ENCODE data around the gene MAPK1. TPM values are rescaled to one million over a fixed set of nuclear protein-coding genes. Genes with fewer than 3 reads are reported as not detected.

Gene MAPK1
- total RNA-seq, 4 donors from 2014 or later: 51.3 to 77.8 (median 66.0) TPM

DNA sequence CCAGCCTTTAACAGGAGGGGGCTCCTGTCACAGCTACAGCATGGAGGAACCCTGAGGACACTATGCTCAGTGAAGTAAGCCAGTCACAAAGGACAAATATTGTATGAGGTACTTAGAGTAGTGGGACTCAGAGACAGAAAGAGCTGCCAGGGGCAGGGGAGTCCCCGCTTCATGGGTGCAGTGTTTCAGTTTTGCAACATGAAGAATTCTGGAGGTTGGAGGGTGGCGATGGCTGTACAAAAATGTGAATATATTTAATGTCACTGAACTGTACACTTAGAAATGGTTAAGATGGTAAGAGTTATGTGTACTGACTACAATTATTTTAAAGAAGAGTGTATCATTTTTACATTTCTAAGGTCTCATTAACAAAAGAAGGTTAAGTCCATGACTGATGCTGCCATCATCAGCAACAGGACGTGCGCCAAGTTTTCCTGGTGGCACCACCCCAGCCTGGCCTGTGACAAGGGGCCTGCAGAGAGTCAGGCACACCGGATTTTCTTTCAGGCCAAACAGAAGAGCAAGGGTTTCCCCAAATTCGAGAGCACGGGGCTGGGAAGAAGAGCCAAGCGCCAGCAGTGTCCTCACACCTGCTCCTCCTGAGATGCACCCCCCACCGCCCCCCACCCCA, 153.9 kb downstream of the MAPK1 start:
- H3K36me3 ChIP-seq: no peaks in the 10 kb centered on the region
- DNase-seq (ENCODE audit: low spot score in 2 of 2): no peak
- 62% methylated on average over 9 of the region's 9 CpGs for WGBS
- no peak for TF ChIP-seq EP300 (IDR thresholded peaks at IDR 0.05)
- no peaks in the 10 kb centered on the region for H3K9me3 ChIP-seq
- H3K27me3 ChIP-seq: no peaks in the 10 kb centered on the region
- H3K4me1 ChIP-seq: peaks cover 12% of the 10 kb centered on the region
- H3K27ac ChIP-seq: no peak overlapping the region
- H3K4me3 ChIP-seq: peak overlapping the region; percentile 25

GRCh38 chr22:21712751-21713427, 154.6 kb downstream of the MAPK1 start:
- Histone ChIP-seq H3K36me3 (no peaks in the 10 kb centered on the region), H3K27ac (no peak overlapping the region), H3K27me3 (no peaks in the 10 kb centered on the region), H3K9me3 (no peaks in the 10 kb centered on the region), H3K4me3 (peak overlapping the region; percentile 25), H3K4me1 (peaks cover 12% of the 10 kb centered on the region)
- peak in 1 of 2 donors; percentile 85 for DNase-seq (ENCODE audit: low spot score in 2 of 2)
- TF ChIP-seq, protein P1, sequence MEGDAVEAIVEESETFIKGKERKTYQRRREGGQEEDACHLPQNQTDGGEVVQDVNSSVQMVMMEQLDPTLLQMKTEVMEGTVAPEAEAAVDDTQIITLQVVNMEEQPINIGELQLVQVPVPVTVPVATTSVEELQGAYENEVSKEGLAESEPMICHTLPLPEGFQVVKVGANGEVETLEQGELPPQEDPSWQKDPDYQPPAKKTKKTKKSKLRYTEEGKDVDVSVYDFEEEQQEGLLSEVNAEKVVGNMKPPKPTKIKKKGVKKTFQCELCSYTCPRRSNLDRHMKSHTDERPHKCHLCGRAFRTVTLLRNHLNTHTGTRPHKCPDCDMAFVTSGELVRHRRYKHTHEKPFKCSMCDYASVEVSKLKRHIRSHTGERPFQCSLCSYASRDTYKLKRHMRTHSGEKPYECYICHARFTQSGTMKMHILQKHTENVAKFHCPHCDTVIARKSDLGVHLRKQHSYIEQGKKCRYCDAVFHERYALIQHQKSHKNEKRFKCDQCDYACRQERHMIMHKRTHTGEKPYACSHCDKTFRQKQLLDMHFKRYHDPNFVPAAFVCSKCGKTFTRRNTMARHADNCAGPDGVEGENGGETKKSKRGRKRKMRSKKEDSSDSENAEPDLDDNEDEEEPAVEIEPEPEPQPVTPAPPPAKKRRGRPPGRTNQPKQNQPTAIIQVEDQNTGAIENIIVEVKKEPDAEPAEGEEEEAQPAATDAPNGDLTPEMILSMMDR (IDR thresholded peaks at IDR 0.05): peak; percentile 68 to 87
- no peak for TF ChIP-seq POLR2A (IDR thresholded peaks at IDR 0.05)
- 12% methylated on average over 14 of the region's 14 CpGs for WGBS

- Histone ChIP-seq H3K9me3 (no peaks in the 10 kb centered on the region), H3K27ac (no peak overlapping the region), H3K4me3 (no peak overlapping the region), H3K36me3 (no peaks in the 10 kb centered on the region), H3K27me3 (no peaks in the 10 kb centered on the region), H3K4me1 (peaks cover 12% of the 10 kb centered on the region)
- WGBS: 76% methylated on average over 4 of the region's 4 CpGs
- DNase-seq (ENCODE audit: low spot score in 2 of 2): no peak
- TF ChIP-seq, protein P1 (IDR thresholded peaks at IDR 0.05): no peak
- TF ChIP-seq POLR2A (IDR thresholded peaks at IDR 0.05) (no peak), POLR2AphosphoS5 (IDR thresholded peaks at IDR 0.05) (no peak)
Observed at GRCh38 chr22:21711851-21712250, 155.6 kb downstream of the MAPK1 start.

GRCh38 chr22:21710156-21710555, 157.3 kb downstream of the MAPK1 start:
- no peaks in the 10 kb centered on the region for H3K36me3 ChIP-seq
- 83% methylated on average over 7 of the region's 7 CpGs for WGBS
- no peak overlapping the region for H3K4me3 ChIP-seq
- H3K27me3 ChIP-seq: no peaks in the 10 kb centered on the region
- H3K9me3 ChIP-seq: no peaks in the 10 kb centered on the region
- DNase-seq (ENCODE audit: low spot score in 2 of 2): no peak
- TF ChIP-seq POLR2A (IDR thresholded peaks at IDR 0.05) (no peak), EP300 (IDR thresholded peaks at IDR 0.05) (no peak), POLR2AphosphoS5 (IDR thresholded peaks at IDR 0.05) (no peak)
- TF ChIP-seq, protein P1 (IDR thresholded peaks at IDR 0.05): no peak
- H3K27ac ChIP-seq: no peak overlapping the region
- peaks cover 12% of the 10 kb centered on the region for H3K4me1 ChIP-seq

DNA sequence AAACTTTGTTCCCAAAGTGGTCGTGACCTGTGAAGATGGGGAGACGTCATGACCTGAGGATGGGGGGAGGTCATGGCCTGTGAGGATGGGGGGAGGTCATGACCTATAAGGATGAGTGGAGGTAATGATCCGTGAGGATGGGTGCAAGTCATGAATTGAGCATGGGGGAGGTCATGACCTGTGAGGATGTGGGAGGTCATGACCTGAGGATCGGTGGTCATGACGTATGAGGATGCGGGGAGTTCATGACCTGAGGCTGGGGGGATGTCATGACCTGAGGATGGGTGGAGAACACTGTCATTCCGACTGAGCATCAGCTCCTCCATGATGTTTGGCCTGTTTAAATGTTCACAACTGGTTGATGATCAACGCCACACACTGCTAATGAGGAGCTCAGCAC, 157.8 kb downstream of the MAPK1 start:
- WGBS: 84% methylated on average over 8 of the region's 8 CpGs

More for the DNA sequence above, 157.8 kb downstream of the MAPK1 start:
- TF ChIP-seq POLR2A (IDR thresholded peaks at IDR 0.05) (no peak), POLR2AphosphoS5 (IDR thresholded peaks at IDR 0.05) (no peak), EP300 (IDR thresholded peaks at IDR 0.05) (no peak)
- TF ChIP-seq, protein P1 (IDR thresholded peaks at IDR 0.05): no peak
- Histone ChIP-seq H3K27ac (no peak overlapping the region), H3K4me3 (no peak overlapping the region), H3K4me1 (peaks cover 11% of the 10 kb centered on the region), H3K36me3 (no peaks in the 10 kb centered on the region), H3K27me3 (no peaks in the 10 kb centered on the region), H3K9me3 (no peaks in the 10 kb centered on the region)
- no peak for DNase-seq (ENCODE audit: low spot score in 2 of 2)

Data from suprapubic skin (tissue), 4 donors.